ENCODE results near the gene RHBG. TPM values are rescaled to one million over a fixed set of nuclear protein-coding genes. Genes with fewer than 3 reads are reported as not detected.

Gene RHBG
- total and polyA plus RNA-seq, 11 donors: 0.29 TPM; not detected in 10

- TF ChIP-seq POLR2A (IDR thresholded peaks at IDR 0.05) (no peak), CTCF (IDR thresholded peaks at IDR 0.05) (no peak)
- Histone ChIP-seq H3K27me3 (peaks cover 0 to 78% (median 30%) of the 10 kb centered on the region in 9 donors), H3K9me3 (no peaks in the 10 kb centered on the region), H3K36me3 (no peaks in the 10 kb centered on the region), H3K27ac (no peak overlapping the region), H3K4me3 (no peak overlapping the region), H3K4me1 (no peaks in the 10 kb centered on the region)
- intact Hi-C loops (cut with DNase I): no loop called here
- ATAC-seq (no peak), DNase-seq (no peak)
- 75 to 83% (median 79%) methylated on average over 4 to 6 of the region's 6 CpGs for WGBS, 4 donors
Observed at GRCh38 chr1:156407344-156407743, 38.3 kb downstream of the RHBG start.

GRCh38 chr1:156407760-156408159 lies 38.7 kb downstream of the RHBG start:
- H3K27ac ChIP-seq: no peak overlapping the region
- H3K36me3 ChIP-seq: no peaks in the 10 kb centered on the region
- H3K27me3 ChIP-seq: peaks cover 0 to 73% (median 30%) of the 10 kb centered on the region in 9 donors
- no peaks in the 10 kb centered on the region for H3K9me3 ChIP-seq
- WGBS, 4 donors: 82 to 89% (median 84%) methylated on average over 9 to 10 of the region's 10 CpGs
- no peak for ATAC-seq
- no peaks in the 10 kb centered on the region for H3K4me1 ChIP-seq
- DNase-seq: no peak
- H3K4me3 ChIP-seq: no peak overlapping the region
- TF ChIP-seq POLR2A (IDR thresholded peaks at IDR 0.05) (no peak), CTCF (IDR thresholded peaks at IDR 0.05) (no peak)
- intact Hi-C loops (cut with DNase I): no loop called here

- Histone ChIP-seq H3K4me3 (no peak overlapping the region), H3K27ac (no peak overlapping the region), H3K36me3 (no peaks in the 10 kb centered on the region), H3K27me3 (peaks cover 0 to 66% (median 32%) of the 10 kb centered on the region in 9 donors), H3K4me1 (no peaks in the 10 kb centered on the region), H3K9me3 (no peaks in the 10 kb centered on the region)
- intact Hi-C loops (cut with DNase I): no loop called here
- ATAC-seq (no peak), DNase-seq (no peak)
- TF ChIP-seq CTCF (IDR thresholded peaks at IDR 0.05) (no peak), POLR2A (IDR thresholded peaks at IDR 0.05) (no peak)
- 86 to 90% (median 87%) methylated on average over 7 of the region's 7 CpGs for WGBS, 4 donors
Observed at GRCh38 chr1:156409439-156409838, 40.4 kb downstream of the RHBG start.

DNA sequence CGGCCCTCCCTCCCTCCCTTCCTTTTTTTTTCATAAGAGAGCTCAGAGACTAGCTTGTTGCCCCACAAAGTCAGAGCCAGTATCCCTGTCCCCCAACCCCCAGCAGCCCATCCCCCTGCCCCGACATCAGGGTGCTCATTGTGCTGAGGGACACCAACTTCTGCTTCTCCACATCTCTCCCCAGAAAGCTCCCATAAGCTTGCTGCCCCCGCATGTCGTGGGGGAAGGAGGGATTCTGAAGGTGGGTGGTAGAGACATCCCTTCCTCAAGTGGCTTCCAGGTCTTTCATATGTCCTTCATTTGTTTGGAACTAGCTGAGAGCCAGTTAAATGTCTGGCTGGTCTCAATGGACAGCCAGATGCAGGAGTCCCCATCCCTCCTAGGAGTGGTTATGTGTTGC lies 41.2 kb downstream of the RHBG start:
- ATAC-seq: no peak
- Histone ChIP-seq H3K27me3 (peaks cover 0 to 66% (median 38%) of the 10 kb centered on the region in 9 donors), H3K27ac (no peak overlapping the region), H3K4me1 (no peaks in the 10 kb centered on the region), H3K4me3 (no peak overlapping the region), H3K9me3 (no peaks in the 10 kb centered on the region), H3K36me3 (no peaks in the 10 kb centered on the region)
- WGBS, 4 donors: 68 to 89% (median 87%) methylated on average over 4 of the region's 4 CpGs
- DNase-seq: no peak
- TF ChIP-seq POLR2A (IDR thresholded peaks at IDR 0.05) (no peak), CTCF (IDR thresholded peaks at IDR 0.05) (no peak)
- intact Hi-C loops (cut with DNase I): no loop called here
